ENCODE measurements around the gene HOXA6.

HOXA6 gene

DNA sequence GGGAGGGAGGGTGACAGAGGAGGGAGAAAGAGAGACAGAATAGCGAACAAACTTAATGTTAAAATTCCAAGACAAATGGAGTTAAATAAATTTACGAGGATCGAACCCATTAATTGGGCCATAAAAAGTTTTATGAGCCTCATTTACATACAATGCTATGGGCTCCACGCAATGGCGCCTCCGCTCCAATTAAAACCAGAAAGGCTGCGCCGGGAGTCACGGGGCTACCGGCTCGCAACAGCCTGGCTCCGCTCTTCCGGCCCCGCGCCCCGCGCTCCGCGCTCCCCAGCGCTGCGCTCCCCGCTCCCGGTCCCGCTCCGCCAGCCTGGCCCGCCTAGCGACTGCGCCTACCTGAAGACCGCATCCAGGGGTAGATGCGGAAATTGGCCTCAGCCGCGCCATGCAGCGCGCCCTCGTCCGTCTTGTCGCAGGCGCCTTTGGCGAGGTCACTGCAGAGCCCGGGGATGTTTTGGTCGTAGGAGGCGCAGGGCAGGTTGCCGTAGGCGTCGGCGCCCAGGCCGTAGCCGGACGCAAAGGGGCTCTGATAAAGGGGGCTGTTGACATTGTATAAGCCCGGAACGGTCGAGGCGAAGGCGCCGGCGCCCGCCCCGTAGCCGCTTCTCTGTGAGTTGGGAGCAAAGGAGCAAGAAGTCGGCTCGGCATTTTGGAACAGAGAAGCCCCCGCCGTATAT lies 8.4 kb upstream of the HOXA6 start:
- DNase-seq (ENCODE audit: extremely low read depth, low read depth): no peak
- H3K4me3 ChIP-seq (replicated peaks; ENCODE audit: low read depth, low read length): peak overlapping the region; percentile 60
- TF ChIP-seq, protein P1, sequence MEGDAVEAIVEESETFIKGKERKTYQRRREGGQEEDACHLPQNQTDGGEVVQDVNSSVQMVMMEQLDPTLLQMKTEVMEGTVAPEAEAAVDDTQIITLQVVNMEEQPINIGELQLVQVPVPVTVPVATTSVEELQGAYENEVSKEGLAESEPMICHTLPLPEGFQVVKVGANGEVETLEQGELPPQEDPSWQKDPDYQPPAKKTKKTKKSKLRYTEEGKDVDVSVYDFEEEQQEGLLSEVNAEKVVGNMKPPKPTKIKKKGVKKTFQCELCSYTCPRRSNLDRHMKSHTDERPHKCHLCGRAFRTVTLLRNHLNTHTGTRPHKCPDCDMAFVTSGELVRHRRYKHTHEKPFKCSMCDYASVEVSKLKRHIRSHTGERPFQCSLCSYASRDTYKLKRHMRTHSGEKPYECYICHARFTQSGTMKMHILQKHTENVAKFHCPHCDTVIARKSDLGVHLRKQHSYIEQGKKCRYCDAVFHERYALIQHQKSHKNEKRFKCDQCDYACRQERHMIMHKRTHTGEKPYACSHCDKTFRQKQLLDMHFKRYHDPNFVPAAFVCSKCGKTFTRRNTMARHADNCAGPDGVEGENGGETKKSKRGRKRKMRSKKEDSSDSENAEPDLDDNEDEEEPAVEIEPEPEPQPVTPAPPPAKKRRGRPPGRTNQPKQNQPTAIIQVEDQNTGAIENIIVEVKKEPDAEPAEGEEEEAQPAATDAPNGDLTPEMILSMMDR (IDR thresholded peaks at IDR 0.05; ENCODE audit: low read depth, low read length, missing control alignments): no peak

GRCh38 chr7:27154901-27155815 lies 7.6 kb upstream of the HOXA6 start:
- peak overlapping the region; percentile 60 for H3K4me3 ChIP-seq (replicated peaks; ENCODE audit: low read depth, low read length)
- TF ChIP-seq, protein P1 (IDR thresholded peaks at IDR 0.05; ENCODE audit: low read depth, low read length, missing control alignments): no peak
- DNase-seq (ENCODE audit: extremely low read depth, low read depth): no peak

DNA sequence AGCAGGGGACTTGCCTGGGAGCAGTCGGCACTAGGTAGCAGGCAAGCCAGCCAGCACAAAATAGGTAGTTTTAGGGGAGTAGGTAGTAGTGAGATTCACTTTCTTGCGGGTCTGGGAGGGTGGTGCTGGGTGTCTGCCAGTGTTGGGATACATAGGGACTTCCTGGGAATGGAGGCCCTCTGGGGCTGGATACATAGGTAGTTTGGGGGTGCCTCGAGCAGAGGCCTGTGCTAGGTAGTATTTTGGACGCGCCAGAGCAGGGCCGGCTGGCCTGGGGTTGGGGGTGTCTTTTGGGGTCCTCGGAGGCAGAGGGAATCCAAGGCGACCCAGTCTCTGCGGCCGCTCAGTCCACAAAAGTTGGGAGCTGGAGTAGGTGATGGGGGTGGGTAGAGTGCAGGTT lies 6.8 kb upstream of the HOXA6 start:
- no peak for DNase-seq (ENCODE audit: extremely low read depth, low read depth)
- H3K4me3 ChIP-seq (replicated peaks; ENCODE audit: low read depth, low read length): no peak overlapping the region
- TF ChIP-seq, protein P1 (IDR thresholded peaks at IDR 0.05; ENCODE audit: low read depth, low read length, missing control alignments): no peak

GRCh38 chr7:27153526-27153925 lies 6.0 kb upstream of the HOXA6 start:
- no peak for DNase-seq (ENCODE audit: extremely low read depth, low read depth)
- no peak overlapping the region for H3K4me3 ChIP-seq (replicated peaks; ENCODE audit: low read depth, low read length)
- TF ChIP-seq, protein P1 (IDR thresholded peaks at IDR 0.05; ENCODE audit: low read depth, low read length, missing control alignments): no peak

- TF ChIP-seq, protein P1 (IDR thresholded peaks at IDR 0.05; ENCODE audit: low read depth, low read length, missing control alignments): no peak
- H3K4me3 ChIP-seq (replicated peaks; ENCODE audit: low read depth, low read length): peak overlapping the region; percentile 50
- DNase-seq (ENCODE audit: extremely low read depth, low read depth): no peak
Observed at GRCh38 chr7:27152816-27153442, 5.4 kb upstream of the HOXA6 start.

DNA sequence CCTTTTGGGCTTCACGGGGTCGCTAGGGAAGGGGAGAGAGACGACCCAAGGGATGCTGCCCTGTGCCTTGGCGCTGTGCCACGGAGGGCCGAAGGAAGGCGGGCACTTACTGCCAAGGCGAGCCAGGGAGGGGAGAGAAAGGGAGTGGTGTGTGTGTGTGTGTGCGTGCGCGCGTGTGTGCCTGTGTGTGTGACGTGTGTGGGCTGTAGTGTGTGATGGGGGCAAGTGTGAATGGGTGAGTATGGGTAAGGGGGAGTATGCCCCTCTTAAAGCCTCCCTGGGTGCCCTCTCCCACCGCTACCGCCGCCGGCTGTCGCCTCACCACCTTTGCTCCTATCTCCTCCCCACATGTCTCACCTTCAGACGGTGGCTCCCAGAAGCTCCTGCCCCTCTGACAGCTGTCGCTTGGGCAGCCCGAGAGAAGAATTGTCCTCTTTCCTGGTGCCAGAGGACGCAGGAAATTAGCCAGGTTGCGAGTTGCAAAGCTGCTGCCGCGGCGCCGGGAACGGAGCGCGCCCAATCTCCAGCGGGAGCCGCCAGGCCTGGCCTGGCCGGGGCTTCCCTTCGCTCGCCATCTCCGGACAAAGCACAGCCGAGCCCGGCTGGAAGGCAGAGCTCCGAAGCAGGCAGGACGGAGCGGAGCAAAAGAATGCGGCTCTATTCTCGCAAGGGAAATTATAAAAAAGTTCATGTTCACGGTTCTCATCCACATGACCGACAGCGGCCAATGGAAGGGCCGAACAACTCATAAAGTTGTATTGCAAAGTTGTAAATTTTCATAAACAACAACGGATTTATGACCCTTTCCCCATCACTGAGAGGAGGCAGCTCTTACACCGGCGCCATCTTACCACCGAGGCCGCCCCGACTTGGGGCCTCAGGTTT lies 4.6 kb upstream of the HOXA6 start, which contains the start of gene HOXA3:
HOXA3 (minus strand) TSS at position 653 of the 885 bp plus-strand sequence. CDS start 41,943 bp downstream, outside the sequence.
- no peak for DNase-seq (ENCODE audit: extremely low read depth, low read depth)
- TF ChIP-seq, protein P1 (IDR thresholded peaks at IDR 0.05; ENCODE audit: low read depth, low read length, missing control alignments): no peak
- H3K4me3 ChIP-seq (replicated peaks; ENCODE audit: low read depth, low read length): peak within 1 kb of the TSS; percentile 50

Measured in HFF-Myc (cell line).